ENCODE data around the gene CAND2.

DNA sequence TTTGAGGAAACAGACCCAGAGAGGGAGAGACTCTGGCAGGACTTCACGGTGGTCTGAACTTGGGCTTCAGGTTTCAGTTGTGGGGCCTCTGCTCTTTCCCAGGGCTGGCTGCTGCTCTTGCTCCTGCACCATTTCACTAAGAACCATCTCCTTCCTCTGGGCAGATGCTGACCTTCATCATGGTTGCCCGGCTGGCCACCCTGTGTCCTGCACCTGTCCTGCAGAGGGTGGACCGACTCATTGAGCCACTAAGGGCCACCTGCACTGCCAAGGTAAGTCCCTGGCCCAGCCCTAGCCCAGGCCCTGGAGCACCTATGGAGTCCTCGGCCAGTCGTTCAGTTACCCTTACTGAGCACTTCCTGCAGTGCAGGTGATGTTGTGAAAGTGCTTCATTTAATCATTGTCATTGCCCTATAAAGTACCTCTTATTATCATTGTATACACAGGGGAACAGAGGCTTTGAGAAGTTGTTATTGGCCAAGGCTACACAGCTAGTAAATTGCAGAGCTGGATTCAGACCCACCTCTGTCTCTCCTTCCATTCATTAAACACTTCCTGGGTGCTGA, 34.9 kb downstream of the CAND2 start:
- no peak; the same call in 1 of the 2 replicates for TF ChIP-seq POLR2A (IDR thresholded peaks at IDR 0.05; ENCODE audit: low read depth, low read length)
- TF ChIP-seq POLR2AphosphoS5 (IDR thresholded peaks at IDR 0.05; ENCODE audit: low read depth, low read length) = peak; percentile 41; the same call in 1 of the 2 replicates
- no peak for TF ChIP-seq TAF1 (IDR thresholded peaks at IDR 0.05; ENCODE audit: low read depth, low read length)
- TF ChIP-seq POU2F2 (IDR thresholded peaks at IDR 0.05; ENCODE audit: low read depth, low read length) = no peak
